Lung microvascular endothelial cell (primary cell): ENCODE results near the gene PI16. TPM values are rescaled to one million over a fixed set of nuclear protein-coding genes. Genes with fewer than 3 reads are reported as not detected.
"Not testable (repeated sequence)": the region's sequence is repeated elsewhere in the genome, so short reads cannot be mapped to it uniquely, and the experiment has no call there.

Experiments
- DNase-seq, 2 donors: peaks; one replicate each; pipeline versions ENCODE4 v3.0.0 to v3.0.0-alpha.2; 2010; ENCODE audit warnings: low read depth in 2 of 2
- total RNA-seq: library from RNA; depleted of rRNA; stranded (reverse); fragments of >200 nt; gene quantifications from 2 replicates; pipeline ENCODE4 v1.2.1, GENCODE V29; 2014

PI16 gene
- total RNA-seq, 1 donor from 2014 or later: not detected

- no peak for DNase-seq
These were observed 19.1 kb downstream of the PI16 start for GRCh38 chr6:36973647-36974046.

GRCh38 chr6:36975231-36976006 lies 20.9 kb downstream of the PI16 start:
- no peak for DNase-seq

- DNase-seq: no peak
These were observed 21.4 kb downstream of the PI16 start for GRCh38 chr6:36976007-36976264.

- no peak for DNase-seq
These were observed 22.0 kb downstream of the PI16 start for GRCh38 chr6:36976509-36976908.

- DNase-seq: no peak
These were observed 22.4 kb downstream of the PI16 start for GRCh38 chr6:36976931-36977330.

GRCh38 chr6:36977470-36977941 lies 23.0 kb downstream of the PI16 start:
- DNase-seq: peak; percentile 32 to 44

- DNase-seq: no peak
These were observed 24.1 kb downstream of the PI16 start for GRCh38 chr6:36978421-36979346.

GRCh38 chr6:36979347-36979742 lies 24.8 kb downstream of the PI16 start:
- DNase-seq: peak; percentile 62 to 69

- DNase-seq: no peak
These were observed 25.6 kb downstream of the PI16 start for GRCh38 chr6:36980129-36980528.

- DNase-seq: no peak
These were observed 26.5 kb downstream of the PI16 start for GRCh38 chr6:36980876-36981619.

- DNase-seq: no peak
These were observed 29.0 kb downstream of the PI16 start for GRCh38 chr6:36983538-36983937.

- DNase-seq: peak; percentile 71 to 87
These were observed 30.3 kb downstream of the PI16 start for GRCh38 chr6:36984581-36985416.

GRCh38 chr6:36985417-36985807 lies 30.9 kb downstream of the PI16 start:
- DNase-seq: peak in 1 of 2 donors; percentile 25

GRCh38 chr6:36985808-36986703 lies 31.5 kb downstream of the PI16 start, which contains the start of gene MTCH1:
TSS of gene MTCH1 (minus strand) at chr6:36986196. CDS start at chr6:36986173, 23 bp downstream.
- peak; percentile 90 to 94 for DNase-seq

GRCh38 chr6:36986704-36987047 lies 32.1 kb downstream of the PI16 start:
- DNase-seq: no peak

GRCh38 chr6:36989264-36989663 lies 34.7 kb downstream of the PI16 start:
- no peak for DNase-seq

GRCh38 chr6:36990401-36990800 lies 35.9 kb downstream of the PI16 start:
- not testable (repeated sequence) for DNase-seq

GRCh38 chr6:36997811-36998722 lies 43.5 kb downstream of the PI16 start:
- DNase-seq: no peak

GRCh38 chr6:36998723-36999038 lies 44.1 kb downstream of the PI16 start:
- no peak for DNase-seq
